Peyer's patch (tissue), 4 donors: Measurements from ENCODE around the gene DZANK1.

Experiments
- CTCF ChIP-seq, 6 experiments: fragments of 450-650 bp in 4 of 6; fragments of 200-600 bp in 2 of 6; sonication (generic) in 1 of 6; IDR thresholded peaks; one replicate each; pipeline ENCODE4 v1.5.1; 2017 to 2019; ENCODE audit warnings: antibody characterized with exemption in 6 of 6, mild to moderate bottlenecking in 3 of 6, moderate library complexity in 1 of 6
- POLR2A ChIP-seq, 2 donors: fragments of 450-650 bp; IDR thresholded peaks; one replicate each; pipeline ENCODE4 v1.5.1; 2017; ENCODE audit warnings: antibody characterized with exemption in 2 of 2, mild to moderate bottlenecking in 2 of 2, moderate library complexity in 2 of 2

- TF ChIP-seq CTCF (IDR thresholded peaks at IDR 0.05), result no peak
- TF ChIP-seq POLR2A (IDR thresholded peaks at IDR 0.05), result no peak
Measured at GRCh38 chr20:18362916-18363315, 103.9 kb downstream of the DZANK1 start.
